NT2/D1 (cell line): ENCODE results near the gene CCDC66.

Source experiments
- DNase-seq: peaks from one replicate; pipeline ENCODE4 v3.0.0-alpha.2; 2011; ENCODE audit warnings: low read depth, low spot score
- H3K27me3 ChIP-seq: 2 replicates; pipeline ENCODE4 v1.6.0; 2011; ENCODE audit warnings: mild to moderate bottlenecking; ENCODE audit not compliant: insufficient read length, insufficient read depth
- H3K36me3 ChIP-seq: 2 replicates; pipeline ENCODE4 v1.6.1; 2011; ENCODE audit warnings: mild to moderate bottlenecking, low read length, mixed read lengths; ENCODE audit not compliant: insufficient read depth, insufficient read length
- H3K4me1 ChIP-seq: 2 replicates; pipeline ENCODE4 v1.5.1; 2011; ENCODE audit not compliant: insufficient read depth, insufficient read length
- H3K4me3 ChIP-seq: 2 replicates; pipeline ENCODE4 v1.5.1; 2011; ENCODE audit warnings: low read depth; ENCODE audit not compliant: insufficient read length
- H3K9ac ChIP-seq: 2 replicates; pipeline ENCODE4 v1.6.0; 2011; ENCODE audit warnings: low read depth; ENCODE audit not compliant: insufficient read length
- H3K9me3 ChIP-seq: 2 replicates; pipeline ENCODE4 v1.5.1; 2011; ENCODE audit warnings: mild to moderate bottlenecking, low read length; ENCODE audit not compliant: insufficient read depth
- SUZ12 ChIP-seq: IDR thresholded peaks from 2 replicates; pipeline ENCODE4 v1.6.1; 2011; ENCODE audit not compliant: insufficient read length, insufficient read depth; ENCODE audit errors: extremely low read depth
- YY1 ChIP-seq: IDR thresholded peaks from 2 replicates; pipeline ENCODE4 v1.6.1; 2011; ENCODE audit not compliant: insufficient read length, insufficient read depth
- ZNF274 ChIP-seq: IDR thresholded peaks from 2 replicates; pipeline ENCODE4 v1.6.1; 2011; ENCODE audit warnings: mild to moderate bottlenecking, low read depth, low read length

CCDC66 gene

GRCh38 chr3:56610669-56611335, 53.8 kb downstream of the CCDC66 start:
- peaks cover 56% of the 10 kb centered on the region for H3K36me3 ChIP-seq

GRCh38 chr3:56611364-56611763, 54.4 kb downstream of the CCDC66 start:
- Histone ChIP-seq H3K4me3 (no peak overlapping the region), H3K36me3 (peaks cover 54% of the 10 kb centered on the region), H3K4me1 (no peaks in the 10 kb centered on the region), H3K9ac (no peak overlapping the region), H3K9me3 (peaks cover under 1% of the 10 kb centered on the region; the same call in 1 of the 2 replicates), H3K27me3 (no peaks in the 10 kb centered on the region)
- no peak for TF ChIP-seq YY1
- TF ChIP-seq SUZ12: no peak
- TF ChIP-seq ZNF274: no peak
- no peak for DNase-seq

More at GRCh38 chr3:56610669-56611335, 53.8 kb downstream of the CCDC66 start:
- DNase-seq: no peak
- no peak overlapping the region for H3K9ac ChIP-seq
- H3K4me3 ChIP-seq: no peak overlapping the region
- TF ChIP-seq ZNF274 (no peak), YY1 (no peak)
- peaks cover 6% of the 10 kb centered on the region; the same call in 1 of the 2 replicates for H3K9me3 ChIP-seq
- no peaks in the 10 kb centered on the region for H3K27me3 ChIP-seq
- H3K4me1 ChIP-seq: no peaks in the 10 kb centered on the region

- Histone ChIP-seq H3K27me3 (no peaks in the 10 kb centered on the region), H3K9ac (no peak overlapping the region), H3K9me3 (no peaks in the 10 kb centered on the region), H3K4me3 (no peak overlapping the region), H3K36me3 (peaks cover 58% of the 10 kb centered on the region), H3K4me1 (no peaks in the 10 kb centered on the region)
- DNase-seq: no peak
- TF ChIP-seq SUZ12: no peak
- no peak for TF ChIP-seq ZNF274
- TF ChIP-seq YY1: no peak
Measured at GRCh38 chr3:56612146-56612545, 55.2 kb downstream of the CCDC66 start.

- Histone ChIP-seq H3K9ac (no peak overlapping the region), H3K4me3 (no peak overlapping the region), H3K36me3 (peaks cover 63% of the 10 kb centered on the region), H3K27me3 (no peaks in the 10 kb centered on the region), H3K9me3 (no peaks in the 10 kb centered on the region), H3K4me1 (no peaks in the 10 kb centered on the region)
- TF ChIP-seq ZNF274 (no peak), YY1 (no peak), SUZ12 (no peak)
- no peak for DNase-seq
Measured at GRCh38 chr3:56613016-56613415, 56.0 kb downstream of the CCDC66 start.

- Histone ChIP-seq H3K36me3 (peaks cover 94% of the 10 kb centered on the region), H3K27me3 (no peaks in the 10 kb centered on the region), H3K9me3 (no peaks in the 10 kb centered on the region), H3K9ac (no peak overlapping the region), H3K4me1 (no peaks in the 10 kb centered on the region), H3K4me3 (no peak overlapping the region)
- DNase-seq: no peak
- no peak for TF ChIP-seq YY1
- no peak for TF ChIP-seq SUZ12
- no peak for TF ChIP-seq ZNF274
Measured at GRCh38 chr3:56616478-56617006, 59.6 kb downstream of the CCDC66 start.

GRCh38 chr3:56620371-56620770, 63.4 kb downstream of the CCDC66 start:
- Histone ChIP-seq H3K36me3 (peaks cover 90% of the 10 kb centered on the region), H3K9me3 (no peaks in the 10 kb centered on the region), H3K9ac (no peak overlapping the region), H3K4me3 (no peak overlapping the region), H3K27me3 (no peaks in the 10 kb centered on the region), H3K4me1 (no peaks in the 10 kb centered on the region)
- DNase-seq: no peak
- TF ChIP-seq ZNF274: no peak
- TF ChIP-seq SUZ12: no peak
- no peak for TF ChIP-seq YY1

- TF ChIP-seq YY1 (no peak), SUZ12 (no peak), ZNF274 (no peak)
- H3K4me3 ChIP-seq: no peak overlapping the region
- H3K4me1 ChIP-seq: no peaks in the 10 kb centered on the region
- H3K36me3 ChIP-seq: peaks cover 89% of the 10 kb centered on the region
- no peaks in the 10 kb centered on the region for H3K9me3 ChIP-seq
- no peak for DNase-seq
- H3K9ac ChIP-seq: no peak overlapping the region
- H3K27me3 ChIP-seq: no peaks in the 10 kb centered on the region
Measured at GRCh38 chr3:56621681-56622080, 64.7 kb downstream of the CCDC66 start.
